ENCODE results near the gene THBS1.

GRCh38 chr15:39553947-39554693 lies 26.8 kb upstream of the THBS1 start:
- TF ChIP-seq EP300 (IDR thresholded peaks at IDR 0.05) (no peak), CTCF (IDR thresholded peaks at IDR 0.05) (no peak)

Data from suprapubic skin (tissue), 3 donors.